Thyroid gland (tissue), 4 donors: ENCODE measurements around the gene CAPN14. TPM values are rescaled to one million over a fixed set of nuclear protein-coding genes. Genes with fewer than 3 reads are reported as not detected.

ENCODE experiments used
- DNase-seq, 2 donors: peaks; one replicate each; pipeline ENCODE4 v3.0.0-alpha.2; 2019
- H3K27ac ChIP-seq, 3 donors: fragments of 200-600 bp; sonication (generic); 1 replicate in 2 of 3; 2 replicates in 1 of 3; pipeline ENCODE4 v1.5.1; 2016 to 2019; ENCODE audit warnings: mild to moderate bottlenecking in 1 of 3, moderate library complexity in 1 of 3
- H3K27me3 ChIP-seq: fragments of 200-600 bp; sonication (generic); one replicate; pipeline ENCODE4 v1.5.1; 2019
- H3K36me3 ChIP-seq, 2 donors: fragments of 200-600 bp; sonication (generic); one replicate each; pipeline ENCODE4 v1.5.1; 2016 to 2019
- H3K4me1 ChIP-seq, 2 donors: fragments of 200-600 bp; sonication (generic); one replicate each; pipeline ENCODE4 v1.5.1; 2017 to 2019
- H3K4me3 ChIP-seq, 3 donors: fragments of 200-600 bp; sonication (generic); replicated peaks in 1 of 3; 1 replicate in 2 of 3; 2 replicates in 1 of 3; pipeline ENCODE4 v1.5.1; 2016; ENCODE audit warnings: mild to moderate bottlenecking in 1 of 3
- H3K9me3 ChIP-seq: fragments of 200-600 bp; sonication (generic); one replicate; pipeline ENCODE4 v1.5.1; 2017
- CTCF ChIP-seq, 6 experiments: fragments of 200-600 bp in 3 of 6; fragments of 450-650 bp in 3 of 6; sonication (generic) in 3 of 6; IDR thresholded peaks; one replicate each; pipeline ENCODE4 v1.5.1; 2016 to 2019; ENCODE audit warnings: antibody characterized with exemption in 6 of 6, mild to moderate bottlenecking in 2 of 6, inconsistent platforms in 1 of 6, moderate library complexity in 1 of 6
- POLR2A ChIP-seq, 2 donors: fragments of 450-650 bp; IDR thresholded peaks; one replicate each; pipeline ENCODE4 v1.6.1; 2017; ENCODE audit warnings: antibody characterized with exemption in 2 of 2, mild to moderate bottlenecking in 2 of 2, moderate library complexity in 1 of 2
- WGBS, 2 donors: methylation state at CpG; one replicate each; pipeline ENCODE4 v1.1.5; 2017; 5-methylcytosine and 5-hydroxymethylcytosine counted together
- intact Hi-C: fragments of 100-400 bp; cut with DNase I; formaldehyde crosslinking; loops from one replicate; pipeline ENCODE4 v1.15.1; 2023
- total RNA-seq, 4 donors: library from RNA; depleted of rRNA; stranded (reverse); fragments of >200 nt; gene quantifications; one replicate each; pipeline ENCODE4 v1.2.3, GENCODE V29; 2016

The CAPN14 gene
- total RNA-seq, 4 donors from 2014 or later = 0.15 to 0.27 TPM; not detected in 2

- DNase-seq = no peak
- no peaks in the 10 kb centered on the region for H3K36me3 ChIP-seq
- H3K4me1 ChIP-seq = no peaks in the 10 kb centered on the region
- intact Hi-C loops = no loop called here
- no peak overlapping the region for H3K27ac ChIP-seq
- H3K9me3 ChIP-seq = no peaks in the 10 kb centered on the region
- no peak overlapping the region for H3K4me3 ChIP-seq
- 83 to 93% methylated on average over 3 of the region's 3 CpGs for WGBS, 2 donors
- no peak for TF ChIP-seq POLR2A (IDR thresholded peaks at IDR 0.05)
- no peak for TF ChIP-seq CTCF (IDR thresholded peaks at IDR 0.05)
- no peaks in the 10 kb centered on the region for H3K27me3 ChIP-seq
Measured at GRCh38 chr2:31248139-31248538, 30.8 kb upstream of the CAPN14 start.

GRCh38 chr2:31247711-31248110, 30.4 kb upstream of the CAPN14 start:
- no peak for DNase-seq
- 74 to 77% methylated on average over 5 of the region's 5 CpGs for WGBS, 2 donors
- Histone ChIP-seq H3K27ac (no peak overlapping the region), H3K4me1 (no peaks in the 10 kb centered on the region), H3K36me3 (no peaks in the 10 kb centered on the region), H3K27me3 (no peaks in the 10 kb centered on the region), H3K9me3 (no peaks in the 10 kb centered on the region), H3K4me3 (no peak overlapping the region)
- intact Hi-C loops = no loop called here
- TF ChIP-seq CTCF (IDR thresholded peaks at IDR 0.05) = no peak
- no peak for TF ChIP-seq POLR2A (IDR thresholded peaks at IDR 0.05)

GRCh38 chr2:31246184-31246852, 29.0 kb upstream of the CAPN14 start:
- Histone ChIP-seq H3K9me3 (no peaks in the 10 kb centered on the region), H3K27me3 (no peaks in the 10 kb centered on the region), H3K4me1 (no peaks in the 10 kb centered on the region), H3K36me3 (no peaks in the 10 kb centered on the region), H3K27ac (no peak overlapping the region), H3K4me3 (no peak overlapping the region)
- no peak for DNase-seq
- WGBS, 2 donors = 94% methylated on average over 3 of the region's 3 CpGs
- intact Hi-C loops = no loop called here
- TF ChIP-seq POLR2A (IDR thresholded peaks at IDR 0.05) (no peak), CTCF (IDR thresholded peaks at IDR 0.05) (no peak)

- Histone ChIP-seq H3K27ac (no peak overlapping the region), H3K36me3 (no peaks in the 10 kb centered on the region), H3K9me3 (no peaks in the 10 kb centered on the region), H3K27me3 (no peaks in the 10 kb centered on the region), H3K4me1 (peaks cover 0 to 7% of the 10 kb centered on the region in 2 donors), H3K4me3 (no peak overlapping the region)
- TF ChIP-seq POLR2A (IDR thresholded peaks at IDR 0.05) (no peak), CTCF (IDR thresholded peaks at IDR 0.05) (no peak)
- no peak for DNase-seq
- intact Hi-C loops = no loop called here
- WGBS, 2 donors = 88 to 92% methylated on average over 10 of the region's 10 CpGs
Measured at GRCh38 chr2:31244101-31244500, 26.8 kb upstream of the CAPN14 start.

- intact Hi-C loops = no loop called here
- H3K27ac ChIP-seq = no peak overlapping the region
- TF ChIP-seq CTCF (IDR thresholded peaks at IDR 0.05) (no peak), POLR2A (IDR thresholded peaks at IDR 0.05) (no peak)
- H3K27me3 ChIP-seq = no peaks in the 10 kb centered on the region
- H3K4me3 ChIP-seq = no peak overlapping the region
- H3K4me1 ChIP-seq = peaks cover 0 to 7% of the 10 kb centered on the region in 2 donors
- 96% methylated on average over 5 of the region's 5 CpGs for WGBS, 2 donors
- H3K36me3 ChIP-seq = no peaks in the 10 kb centered on the region
- no peaks in the 10 kb centered on the region for H3K9me3 ChIP-seq
- DNase-seq = no peak
Measured at GRCh38 chr2:31243053-31243452, 25.7 kb upstream of the CAPN14 start.
